Measurements from ENCODE around the gene CACNA1C. TPM values are rescaled to one million over a fixed set of nuclear protein-coding genes. Genes with fewer than 3 reads are reported as not detected.

The CACNA1C gene
- total RNA-seq, 1 donor from 2014 or later: 0.02 TPM

DNA sequence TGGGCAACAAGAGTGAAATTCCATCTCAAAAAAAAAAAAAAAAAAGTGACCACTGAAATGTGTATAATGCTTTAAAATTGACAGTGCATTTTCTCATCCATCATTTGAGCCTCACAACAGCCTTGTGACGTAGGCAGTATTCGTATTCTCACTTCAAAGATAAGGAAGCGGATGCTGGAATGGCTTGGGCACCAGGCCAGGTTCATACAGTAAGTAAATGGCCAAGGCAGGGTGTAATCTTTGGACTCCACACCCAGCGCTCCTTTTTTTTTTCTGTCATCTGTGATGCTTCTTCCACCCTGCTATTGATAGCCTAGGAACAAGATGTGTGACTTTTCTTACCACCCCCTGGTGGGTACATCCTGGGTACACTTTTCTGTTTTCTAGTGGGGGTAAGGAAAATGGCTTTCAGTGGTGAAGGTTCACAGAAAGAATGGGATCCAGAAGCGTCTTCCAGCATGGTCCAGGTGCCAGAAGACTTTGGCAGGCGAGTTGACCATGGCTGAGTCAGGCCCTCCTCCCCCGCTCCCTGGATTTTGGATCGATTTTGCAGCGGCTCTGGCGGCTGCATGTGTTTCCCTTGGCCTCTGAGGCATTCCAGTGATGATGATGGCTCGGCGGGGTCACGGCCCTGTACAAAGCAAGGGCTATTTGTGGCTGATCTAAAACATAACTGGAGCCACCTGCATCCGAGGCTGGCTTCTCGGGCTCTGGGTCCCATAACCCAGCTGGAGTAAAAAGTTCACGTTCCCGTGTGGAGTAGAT is 110.6 kb downstream of the CACNA1C start:
- Mint-ChIP-seq H3K9me3 (peaks cover 21% of the 10 kb centered on the region), H3K27ac (no peak overlapping the region), H3K27me3 (peaks cover 7% of the 10 kb centered on the region), H3K4me1 (no peaks in the 10 kb centered on the region), H3K4me3 (no peak overlapping the region), H3K36me3 (ENCODE audit: low read depth) (no peaks in the 10 kb centered on the region)
- intact Hi-C loops (cut with micrococcal nuclease): no loop called here
- ATAC-seq (ENCODE audit: low read depth) (no peak), DNase-seq (no peak)
- TF ChIP-seq, protein P1, sequence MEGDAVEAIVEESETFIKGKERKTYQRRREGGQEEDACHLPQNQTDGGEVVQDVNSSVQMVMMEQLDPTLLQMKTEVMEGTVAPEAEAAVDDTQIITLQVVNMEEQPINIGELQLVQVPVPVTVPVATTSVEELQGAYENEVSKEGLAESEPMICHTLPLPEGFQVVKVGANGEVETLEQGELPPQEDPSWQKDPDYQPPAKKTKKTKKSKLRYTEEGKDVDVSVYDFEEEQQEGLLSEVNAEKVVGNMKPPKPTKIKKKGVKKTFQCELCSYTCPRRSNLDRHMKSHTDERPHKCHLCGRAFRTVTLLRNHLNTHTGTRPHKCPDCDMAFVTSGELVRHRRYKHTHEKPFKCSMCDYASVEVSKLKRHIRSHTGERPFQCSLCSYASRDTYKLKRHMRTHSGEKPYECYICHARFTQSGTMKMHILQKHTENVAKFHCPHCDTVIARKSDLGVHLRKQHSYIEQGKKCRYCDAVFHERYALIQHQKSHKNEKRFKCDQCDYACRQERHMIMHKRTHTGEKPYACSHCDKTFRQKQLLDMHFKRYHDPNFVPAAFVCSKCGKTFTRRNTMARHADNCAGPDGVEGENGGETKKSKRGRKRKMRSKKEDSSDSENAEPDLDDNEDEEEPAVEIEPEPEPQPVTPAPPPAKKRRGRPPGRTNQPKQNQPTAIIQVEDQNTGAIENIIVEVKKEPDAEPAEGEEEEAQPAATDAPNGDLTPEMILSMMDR (IDR thresholded peaks at IDR 0.05): no peak
- POLR2A ChIA-PET: no interaction called here
- CTCF ChIA-PET: no interaction called here

DNA sequence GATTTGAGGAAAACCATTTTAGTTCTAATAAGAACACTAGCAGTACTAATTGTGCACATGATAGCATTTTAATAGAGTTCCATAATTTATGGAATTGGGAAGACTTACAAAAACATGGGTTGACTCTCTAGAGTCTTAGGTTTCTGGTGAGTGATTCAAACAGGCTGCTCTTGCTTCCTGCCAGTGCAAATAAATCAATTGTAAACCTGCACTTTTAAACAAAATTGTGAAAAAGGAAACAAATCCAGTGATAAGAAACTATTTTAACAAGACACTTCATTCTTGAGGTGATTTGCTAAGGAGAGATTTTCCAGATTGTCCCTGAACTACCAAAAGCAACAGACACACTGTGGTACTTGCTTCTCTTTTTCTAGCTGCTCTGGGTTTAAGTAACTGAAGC is 112.2 kb downstream of the CACNA1C start:
- H3K9me3 Mint-ChIP-seq: peaks cover 21% of the 10 kb centered on the region
- H3K27ac Mint-ChIP-seq: no peak overlapping the region
- H3K4me1 Mint-ChIP-seq: no peaks in the 10 kb centered on the region
- TF ChIP-seq, protein P1 (IDR thresholded peaks at IDR 0.05): no peak
- intact Hi-C loops (cut with micrococcal nuclease): no loop called here
- ChIA-PET CTCF (no interaction called here), POLR2A (no interaction called here)
- H3K4me3 Mint-ChIP-seq: no peak overlapping the region
- ATAC-seq (ENCODE audit: low read depth) (no peak), DNase-seq (no peak)
- peaks cover 7% of the 10 kb centered on the region for H3K27me3 Mint-ChIP-seq
- no peaks in the 10 kb centered on the region for H3K36me3 Mint-ChIP-seq (ENCODE audit: low read depth)

DNA sequence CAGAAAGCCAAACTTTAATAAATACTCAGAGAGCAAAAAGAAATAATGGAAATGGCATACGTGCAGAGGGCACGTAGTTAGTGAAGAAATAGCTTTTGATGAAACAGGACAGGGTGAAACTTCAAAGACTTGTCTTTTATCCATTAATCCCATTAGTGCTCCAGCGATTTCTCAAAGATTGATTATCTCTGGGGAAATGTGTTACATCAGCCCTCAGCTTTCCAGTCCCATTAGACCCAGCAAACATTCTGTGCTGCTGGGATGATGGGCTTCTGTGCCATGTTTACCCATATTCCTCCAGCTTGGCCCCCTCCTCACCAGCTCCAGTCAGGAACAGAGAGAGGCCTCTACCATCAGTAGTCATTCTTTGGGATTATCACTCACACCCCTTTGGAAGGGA is 113.1 kb downstream of the CACNA1C start:
- TF ChIP-seq, protein P1 (IDR thresholded peaks at IDR 0.05): no peak
- no peak for ATAC-seq (ENCODE audit: low read depth)
- Mint-ChIP-seq H3K27me3 (peaks cover 7% of the 10 kb centered on the region), H3K9me3 (peaks cover 21% of the 10 kb centered on the region), H3K36me3 (ENCODE audit: low read depth) (no peaks in the 10 kb centered on the region), H3K4me3 (no peak overlapping the region), H3K27ac (no peak overlapping the region), H3K4me1 (no peaks in the 10 kb centered on the region)
- DNase-seq: no peak
- intact Hi-C loops (cut with micrococcal nuclease): no loop called here
- ChIA-PET CTCF (interaction anchor here (0.8 kb wide), 1 partner anchor 9 kb away, joined by 3 read pairs; no protein-coding TSS in a partner anchor), POLR2A (no interaction called here)

- Mint-ChIP-seq H3K36me3 (ENCODE audit: low read depth) (no peaks in the 10 kb centered on the region), H3K9me3 (peaks cover 21% of the 10 kb centered on the region), H3K27ac (no peak overlapping the region), H3K4me3 (no peak overlapping the region), H3K27me3 (peaks cover 7% of the 10 kb centered on the region), H3K4me1 (no peaks in the 10 kb centered on the region)
- intact Hi-C loops (cut with micrococcal nuclease): no loop called here
- ATAC-seq (ENCODE audit: low read depth): no peak
- TF ChIP-seq, protein P1 (IDR thresholded peaks at IDR 0.05): no peak
- no peak for DNase-seq
- CTCF ChIA-PET: interaction anchor here (0.8 kb wide), 1 partner anchor 10 kb away, joined by 3 read pairs; no protein-coding TSS in a partner anchor
- POLR2A ChIA-PET: no interaction called here
Measured at GRCh38 chr12:2166696-2167095, 113.9 kb downstream of the CACNA1C start.

DNA sequence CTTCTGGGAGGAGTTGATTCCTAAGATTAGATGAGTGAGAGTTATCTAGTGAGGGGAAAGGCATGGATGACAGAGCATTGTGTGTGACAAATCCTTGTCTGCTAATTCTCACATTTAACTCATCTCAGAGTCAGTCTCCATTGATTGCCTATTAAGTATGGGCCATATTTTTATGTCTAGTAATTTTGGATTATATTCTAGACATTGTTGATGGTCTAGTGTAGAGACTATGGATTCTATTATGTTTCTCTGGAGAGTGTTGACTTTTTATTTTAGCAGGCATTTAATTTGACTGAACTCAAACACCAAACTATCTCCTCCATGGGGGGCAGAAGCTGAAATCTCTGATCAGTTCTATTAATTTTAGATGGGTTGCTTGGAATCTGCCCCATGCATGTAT is 114.4 kb downstream of the CACNA1C start:
- Mint-ChIP-seq H3K4me3 (no peak overlapping the region), H3K9me3 (peaks cover 21% of the 10 kb centered on the region), H3K27me3 (peaks cover 7% of the 10 kb centered on the region), H3K27ac (no peak overlapping the region), H3K36me3 (ENCODE audit: low read depth) (no peaks in the 10 kb centered on the region), H3K4me1 (no peaks in the 10 kb centered on the region)
- TF ChIP-seq, protein P1 (IDR thresholded peaks at IDR 0.05): no peak
- intact Hi-C loops (cut with micrococcal nuclease): no loop called here
- DNase-seq (no peak), ATAC-seq (ENCODE audit: low read depth) (no peak)
- CTCF ChIA-PET: no interaction called here
- POLR2A ChIA-PET: no interaction called here

Measured in activated B cell treated with CpG ODN at 0.5 μM for 24 hours (primary cell).